RWPE2 (cell line): Measurements from ENCODE around the gene SCARB1.

Experiments used
- ATAC-seq: fragments of 200-7000 bp; cut with Tn5 transposase; 3 replicates; pipeline ENCODE4 v1.9.1; 2021; ENCODE audit warnings: low read depth
- DNase-seq: peaks from one replicate; pipeline ENCODE4 v3.0.0-alpha.2; 2020; ENCODE audit warnings: low spot score
- H3K27ac ChIP-seq: fragments of 450-650 bp; 2 replicates; pipeline ENCODE4 v1.5.1; 2017; ENCODE audit warnings: mild to moderate bottlenecking; ENCODE audit not compliant: poor library complexity, severe bottlenecking
- H3K27me3 ChIP-seq: fragments of 250-450 bp; sonication (Bioruptor Pico); 2 replicates; pipeline ENCODE4 v1.5.1; 2021; ENCODE audit warnings: mild to moderate bottlenecking, moderate library complexity; ENCODE audit not compliant: insufficient read depth, poor library complexity, severe bottlenecking
- H3K36me3 ChIP-seq: fragments of 250-450 bp; sonication (Bioruptor Pico); 2 replicates; pipeline ENCODE4 v1.5.1; 2020; ENCODE audit warnings: low read depth, mild to moderate bottlenecking, moderate library complexity
- H3K4me1 ChIP-seq: fragments of 250-450 bp; sonication (Bioruptor Pico); 2 replicates; pipeline ENCODE4 v1.5.1; 2021; ENCODE audit warnings: mild to moderate bottlenecking, moderate library complexity; ENCODE audit not compliant: insufficient read depth, poor library complexity, severe bottlenecking
- H3K4me3 ChIP-seq: fragments of 250-450 bp; sonication (Bioruptor Pico); 2 replicates; pipeline ENCODE4 v1.5.1; 2021; ENCODE audit warnings: mild to moderate bottlenecking, moderate library complexity; ENCODE audit not compliant: severe bottlenecking
- H3K9me3 ChIP-seq: fragments of 250-450 bp; sonication (Bioruptor Pico); 2 replicates; pipeline ENCODE4 v1.5.1; 2021; ENCODE audit warnings: mild to moderate bottlenecking, moderate library complexity; ENCODE audit not compliant: severe bottlenecking
- TF ChIP-seq, protein P1 (sequence below): fragments of 450-650 bp; IDR thresholded peaks from one replicate; pipeline ENCODE4 v1.5.1; 2017; ENCODE audit warnings: mild to moderate bottlenecking, moderate library complexity; ENCODE audit not compliant: poor library complexity, severe bottlenecking

The SCARB1 gene

DNA sequence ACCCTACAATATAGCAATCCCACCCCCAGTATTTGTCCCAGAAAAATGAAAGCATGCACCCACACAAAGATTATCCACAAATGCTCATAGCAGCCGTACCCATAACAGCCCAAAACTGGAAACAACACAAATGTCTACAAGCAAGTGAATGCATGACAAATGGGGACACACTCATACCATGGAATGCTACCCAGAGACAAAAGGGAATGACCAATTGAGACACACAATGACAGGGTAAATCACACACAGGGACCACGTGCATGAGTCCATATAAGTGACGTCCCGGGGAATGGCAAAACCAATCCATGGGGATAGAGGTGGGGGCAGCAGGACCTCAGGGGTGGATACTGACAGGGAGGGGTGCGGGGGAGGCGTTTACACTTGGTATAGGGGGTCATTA, 33.4 kb downstream of the SCARB1 start:
- TF ChIP-seq, protein P1, sequence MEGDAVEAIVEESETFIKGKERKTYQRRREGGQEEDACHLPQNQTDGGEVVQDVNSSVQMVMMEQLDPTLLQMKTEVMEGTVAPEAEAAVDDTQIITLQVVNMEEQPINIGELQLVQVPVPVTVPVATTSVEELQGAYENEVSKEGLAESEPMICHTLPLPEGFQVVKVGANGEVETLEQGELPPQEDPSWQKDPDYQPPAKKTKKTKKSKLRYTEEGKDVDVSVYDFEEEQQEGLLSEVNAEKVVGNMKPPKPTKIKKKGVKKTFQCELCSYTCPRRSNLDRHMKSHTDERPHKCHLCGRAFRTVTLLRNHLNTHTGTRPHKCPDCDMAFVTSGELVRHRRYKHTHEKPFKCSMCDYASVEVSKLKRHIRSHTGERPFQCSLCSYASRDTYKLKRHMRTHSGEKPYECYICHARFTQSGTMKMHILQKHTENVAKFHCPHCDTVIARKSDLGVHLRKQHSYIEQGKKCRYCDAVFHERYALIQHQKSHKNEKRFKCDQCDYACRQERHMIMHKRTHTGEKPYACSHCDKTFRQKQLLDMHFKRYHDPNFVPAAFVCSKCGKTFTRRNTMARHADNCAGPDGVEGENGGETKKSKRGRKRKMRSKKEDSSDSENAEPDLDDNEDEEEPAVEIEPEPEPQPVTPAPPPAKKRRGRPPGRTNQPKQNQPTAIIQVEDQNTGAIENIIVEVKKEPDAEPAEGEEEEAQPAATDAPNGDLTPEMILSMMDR, result no peak
- peak overlapping the region; percentile 96 for H3K27ac ChIP-seq
- H3K36me3 ChIP-seq, result no peaks in the 10 kb centered on the region; the same call in 1 of the 2 replicates

DNA sequence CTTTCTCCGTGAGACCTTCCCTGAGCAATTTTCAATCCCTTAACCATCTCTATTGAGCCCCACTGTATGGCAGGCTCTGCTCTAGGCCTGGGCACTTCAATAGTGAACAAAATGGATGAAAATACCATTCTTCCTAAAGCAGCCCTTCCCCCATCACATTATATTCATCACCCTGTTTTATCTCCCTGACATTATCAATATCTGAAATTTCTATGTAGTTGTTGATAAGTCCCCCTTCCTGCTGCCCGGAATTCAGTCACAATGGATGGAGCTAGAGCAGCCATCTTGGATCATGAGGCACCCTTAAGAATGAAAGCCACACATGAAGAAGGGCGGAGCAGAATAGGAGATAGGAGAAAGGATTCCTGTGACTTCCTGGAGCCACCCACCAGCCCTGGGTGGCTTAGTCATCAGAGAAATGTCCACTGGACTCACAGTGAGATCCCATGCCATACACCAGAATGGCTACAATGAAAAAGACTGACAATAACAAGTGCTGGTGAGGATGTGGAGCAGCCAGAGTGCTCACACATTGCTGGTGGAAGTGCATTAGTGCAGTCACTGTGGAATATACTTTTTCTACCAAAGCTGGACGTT, 33.9 kb downstream of the SCARB1 start:
- ATAC-seq (no peak), DNase-seq (no peak)
- peaks cover 21% of the 10 kb centered on the region for H3K4me1 ChIP-seq
- no peaks in the 10 kb centered on the region; the same call in 1 of the 2 replicates for H3K36me3 ChIP-seq
- TF ChIP-seq, protein P1, result no peak
- H3K4me3 ChIP-seq, result no peak overlapping the region
- H3K9me3 ChIP-seq, result no peaks in the 10 kb centered on the region
- H3K27ac ChIP-seq, result peak overlapping the region; percentile 96
- H3K27me3 ChIP-seq, result no peaks in the 10 kb centered on the region

More for the DNA sequence above, 33.4 kb downstream of the SCARB1 start:
- Histone ChIP-seq H3K27me3 (no peaks in the 10 kb centered on the region), H3K4me1 (peaks cover 21% of the 10 kb centered on the region), H3K4me3 (no peak overlapping the region), H3K9me3 (no peaks in the 10 kb centered on the region)
- no peak for ATAC-seq
- DNase-seq, result no peak

DNA sequence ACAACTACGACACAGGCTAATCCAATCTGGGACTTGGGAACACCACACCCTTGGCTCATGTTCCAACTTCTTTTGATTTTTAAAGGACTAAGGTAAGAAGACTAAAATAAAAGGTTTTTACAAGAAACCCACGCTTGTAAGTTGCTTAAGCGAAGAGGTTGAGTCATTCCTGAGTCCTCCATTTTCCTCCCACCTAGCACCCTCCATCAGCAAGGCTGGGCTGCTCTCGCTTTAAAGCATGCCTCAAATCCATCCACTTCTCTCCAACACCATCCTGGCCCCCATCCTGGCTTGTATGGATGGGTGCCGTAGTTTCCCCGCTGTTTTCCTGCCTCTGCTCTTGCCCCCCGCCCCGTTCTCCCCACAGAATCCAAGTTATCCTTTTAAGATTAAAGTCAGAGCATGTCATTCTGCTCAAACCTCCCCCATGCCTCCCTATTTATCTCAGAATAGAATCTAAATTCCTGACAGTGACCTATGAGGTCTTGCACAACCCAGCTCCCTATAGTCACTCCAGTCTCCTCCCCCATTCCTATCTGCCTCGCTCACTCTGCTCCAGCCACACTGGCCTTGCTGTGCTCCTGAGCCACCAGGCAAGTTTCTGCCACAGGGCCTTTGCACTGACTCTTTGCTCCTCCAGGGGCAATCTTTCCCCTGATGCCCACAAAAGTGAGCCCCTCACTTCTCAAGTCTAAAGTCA, 34.5 kb downstream of the SCARB1 start:
- H3K27ac ChIP-seq, result peak overlapping the region; percentile 96
- TF ChIP-seq, protein P1, result no peak
- ATAC-seq, result peak; percentile 74
- no peaks in the 10 kb centered on the region; the same call in 1 of the 2 replicates for H3K36me3 ChIP-seq
- peak; percentile 86 for DNase-seq
- no peak overlapping the region for H3K4me3 ChIP-seq
- peaks cover 21% of the 10 kb centered on the region for H3K4me1 ChIP-seq
- H3K9me3 ChIP-seq, result no peaks in the 10 kb centered on the region
- H3K27me3 ChIP-seq, result no peaks in the 10 kb centered on the region

DNA sequence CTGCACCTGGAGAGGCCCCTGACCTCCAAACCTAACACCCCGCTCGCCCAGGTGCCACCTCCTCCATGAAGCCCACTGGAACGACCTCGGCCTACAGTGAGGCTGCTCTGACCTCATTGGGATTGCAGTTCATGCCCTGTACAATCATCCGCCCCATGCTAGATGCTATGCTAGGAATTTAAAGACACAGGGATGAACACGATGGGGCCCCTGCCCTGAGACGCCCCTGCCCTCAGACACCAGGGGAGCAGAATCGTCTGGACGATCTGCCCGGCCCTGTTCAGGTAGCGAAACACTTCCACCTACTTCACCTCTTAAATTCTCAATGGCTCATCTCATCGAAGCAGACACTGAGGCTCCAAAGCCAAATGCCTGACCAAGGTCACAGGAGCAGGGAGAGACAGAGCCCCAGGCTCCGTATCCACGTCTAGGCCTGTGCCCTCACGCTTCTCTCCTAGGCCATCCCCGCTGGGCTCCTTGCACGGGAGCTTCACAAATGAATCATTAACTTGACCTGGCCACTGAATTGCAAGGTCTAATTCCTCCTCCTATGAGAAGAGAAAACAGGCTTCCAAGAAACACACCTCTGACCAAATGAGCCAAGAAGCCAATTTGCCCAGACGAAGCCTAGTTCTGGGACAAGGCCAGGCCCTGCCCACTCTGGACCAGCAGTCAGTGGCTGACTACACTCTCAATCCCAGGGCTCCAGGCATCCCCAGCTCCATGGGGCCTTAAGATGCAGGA, 35.2 kb downstream of the SCARB1 start:
- Histone ChIP-seq H3K36me3 (no peaks in the 10 kb centered on the region; the same call in 1 of the 2 replicates), H3K27ac (peak overlapping the region; percentile 96), H3K27me3 (no peaks in the 10 kb centered on the region), H3K9me3 (no peaks in the 10 kb centered on the region), H3K4me3 (no peak overlapping the region), H3K4me1 (peaks cover 21% of the 10 kb centered on the region)
- DNase-seq (peak; percentile 87), ATAC-seq (peak; percentile 84)
- TF ChIP-seq, protein P1, result no peak
